H9 (cell line): ENCODE results near the gene PTH2R. TPM values are rescaled to one million over a fixed set of nuclear protein-coding genes. Genes with fewer than 3 reads are reported as not detected.

Experiments
- DNase-seq: peaks from one replicate; pipeline ENCODE4 v3.0.0-alpha.2; 2017
- H2AFZ ChIP-seq: one replicate; pipeline ENCODE4 v1.6.1; 2013; ENCODE audit warnings: mild to moderate bottlenecking, low read length, control low read depth, moderate library complexity
- H2AK5ac ChIP-seq: 2 replicates; pipeline ENCODE4 v1.6.1; 2013; ENCODE audit warnings: low read length, control low read depth, mixed read lengths; ENCODE audit not compliant: insufficient read length
- H2BK120ac ChIP-seq: one replicate; pipeline ENCODE4 v1.6.1; 2013; ENCODE audit warnings: low read depth, mild to moderate bottlenecking, low read length, control low read depth, inconsistent platforms; ENCODE audit not compliant: poor library complexity, severe bottlenecking
- H2BK12ac ChIP-seq: 2 replicates; pipeline ENCODE4 v1.6.1; 2013; ENCODE audit warnings: low read length, control low read depth, mixed read lengths, low read depth; ENCODE audit not compliant: insufficient read length
- H2BK15ac ChIP-seq: 2 replicates; pipeline ENCODE4 v1.6.1; 2013; ENCODE audit warnings: low read depth, low read length, control low read depth
- H2BK20ac ChIP-seq: one replicate; pipeline ENCODE4 v1.6.1; 2013; ENCODE audit warnings: low read depth, mild to moderate bottlenecking, low read length, control low read depth, inconsistent platforms; ENCODE audit not compliant: poor library complexity, severe bottlenecking
- H2BK5ac ChIP-seq: 2 replicates; pipeline ENCODE4 v1.6.1; 2013; ENCODE audit warnings: low read length, control low read depth, mixed read lengths; ENCODE audit not compliant: insufficient read length
- H3K14ac ChIP-seq: 2 replicates; pipeline ENCODE4 v1.6.1; 2013; ENCODE audit warnings: low read length, control low read depth; ENCODE audit not compliant: insufficient read depth
- H3K18ac ChIP-seq: 2 replicates; pipeline ENCODE4 v1.6.1; 2013; ENCODE audit warnings: low read depth, mild to moderate bottlenecking, mixed read lengths, low read length, control low read depth; ENCODE audit not compliant: insufficient read length
- H3K23ac ChIP-seq: 2 replicates; pipeline ENCODE4 v1.6.1; 2013; ENCODE audit warnings: low read length, control low read depth, mixed read lengths, low read depth; ENCODE audit not compliant: insufficient read length
- H3K23me2 ChIP-seq: 2 replicates; pipeline ENCODE4 v1.6.1; 2013; ENCODE audit warnings: low read depth, mild to moderate bottlenecking, mixed read lengths, low read length, control low read depth; ENCODE audit not compliant: insufficient read length, poor library complexity, severe bottlenecking
- H3K27ac ChIP-seq: 2 replicates; pipeline ENCODE4 v1.5.1; 2013; ENCODE audit warnings: low read length, control low read depth, mixed read lengths, low read depth; ENCODE audit not compliant: insufficient read length
- H3K27me3 ChIP-seq: 2 replicates; pipeline ENCODE4 v1.6.1; 2013; ENCODE audit warnings: low read length, control low read depth, inconsistent platforms; ENCODE audit not compliant: insufficient read depth
- H3K4ac ChIP-seq: 2 replicates; pipeline ENCODE4 v1.6.1; 2013; ENCODE audit warnings: low read depth, mild to moderate bottlenecking, control low read depth, inconsistent platforms, low read length, moderate library complexity
- H3K4me1 ChIP-seq: 2 replicates; pipeline ENCODE4 v1.6.1; 2013; ENCODE audit warnings: low read length, control low read depth, inconsistent platforms; ENCODE audit not compliant: insufficient read depth
- H3K4me2 ChIP-seq: 2 replicates; pipeline ENCODE4 v1.6.1; 2013; ENCODE audit warnings: low read length, control low read depth, mixed read lengths; ENCODE audit not compliant: insufficient read length, insufficient read depth
- H3K56ac ChIP-seq: 2 replicates; pipeline ENCODE4 v1.6.1; 2013; ENCODE audit warnings: low read depth, mild to moderate bottlenecking, mixed read lengths, low read length, control low read depth; ENCODE audit not compliant: insufficient read length
- H3K79me1 ChIP-seq: 2 replicates; pipeline ENCODE4 v1.6.1; 2013; ENCODE audit warnings: low read depth, mild to moderate bottlenecking, moderate library complexity, low read length, control low read depth, inconsistent platforms; ENCODE audit not compliant: insufficient read depth, poor library complexity, severe bottlenecking
- H3K79me2 ChIP-seq: 2 replicates; pipeline ENCODE4 v1.6.1; 2013; ENCODE audit warnings: low read length, control low read depth, inconsistent platforms; ENCODE audit not compliant: insufficient read depth
- H3K9ac ChIP-seq: 2 replicates; pipeline ENCODE4 v1.6.1; 2013; ENCODE audit warnings: low read length, control low read depth, mixed read lengths; ENCODE audit not compliant: insufficient read length; ENCODE audit errors: extremely low read depth
- H3K9me3 ChIP-seq: one replicate; pipeline ENCODE4 v1.6.1; 2013; ENCODE audit warnings: low read depth, low read length, inconsistent platforms; ENCODE audit not compliant: control insufficient read depth
- H3T11ph ChIP-seq: one replicate; pipeline ENCODE4 v1.6.1; 2013; ENCODE audit warnings: mild to moderate bottlenecking, low read length, control low read depth, inconsistent platforms
- H4K20me1 ChIP-seq: one replicate; pipeline ENCODE4 v1.6.1; 2013; ENCODE audit not compliant: control insufficient read depth, insufficient read length, insufficient read depth
- H4K5ac ChIP-seq: 2 replicates; pipeline ENCODE4 v1.6.1; 2013; ENCODE audit warnings: low read depth, mild to moderate bottlenecking, mixed read lengths, low read length, control low read depth; ENCODE audit not compliant: insufficient read length
- H4K8ac ChIP-seq: replicated peaks from 2 replicates; pipeline ENCODE4 v1.6.1; 2013; ENCODE audit warnings: low read length, control low read depth, mixed read lengths, low read depth; ENCODE audit not compliant: insufficient read length
- H4K91ac ChIP-seq: 2 replicates; pipeline ENCODE4 v1.6.1; 2013; ENCODE audit warnings: low read depth, mild to moderate bottlenecking, moderate library complexity, mixed read lengths, low read length, control low read depth; ENCODE audit not compliant: insufficient read length
- H3K27ac Mint-ChIP-seq, 3 experiments: 2 replicates in 2 of 3; 3 replicates in 1 of 3; pipeline ENCODE4 v1.8.0; 2020 to 2021; ENCODE audit warnings: mixed read lengths in 3 of 3, mild to moderate bottlenecking in 1 of 3, moderate library complexity in 1 of 3
- H3K27me3 Mint-ChIP-seq: 2 replicates; pipeline ENCODE4 v1.8.0; 2021; ENCODE audit warnings: low read depth, mild to moderate bottlenecking, moderate library complexity, mixed read lengths
- H3K36me3 Mint-ChIP-seq, 3 experiments: 2 replicates in 2 of 3; 3 replicates in 1 of 3; pipeline ENCODE4 v1.8.0; 2020 to 2021; ENCODE audit warnings: low read depth in 3 of 3, mixed read lengths in 3 of 3; ENCODE audit not compliant: insufficient read depth in 1 of 3
- H3K4me1 Mint-ChIP-seq, 2 experiments: 2 replicates each; pipeline ENCODE4 v1.8.0; 2020; ENCODE audit warnings: mixed read lengths in 2 of 2
- H3K4me3 Mint-ChIP-seq, 2 experiments: 2 replicates in 1 of 2; 3 replicates in 1 of 2; pipeline ENCODE4 v1.8.0; 2020 to 2021; ENCODE audit warnings: mild to moderate bottlenecking in 2 of 2, mixed read lengths in 2 of 2, moderate library complexity in 1 of 2
- H3K9me3 Mint-ChIP-seq, 2 experiments: 2 replicates in 1 of 2; 3 replicates in 1 of 2; pipeline ENCODE4 v1.8.0; 2020; ENCODE audit warnings: mild to moderate bottlenecking in 2 of 2, mixed read lengths in 2 of 2, moderate library complexity in 1 of 2
- CTCF ChIP-seq: fragments of 200-600 bp; sonication (generic); conservative IDR thresholded peaks from 3 replicates; pipeline ENCODE4 v1.8.0; 2021; ENCODE audit warnings: antibody characterized with exemption, mild to moderate bottlenecking
- WGBS: extraction: QIAGEN DNeasy Blood & Tissue Kit; methylation state at CpG from one replicate; pipeline ENCODE4 v1.1.7; 2013; ENCODE audit warnings: missing lambda C conversion rate, low lambda C conversion rate, mixed read lengths; ENCODE audit not compliant: insufficient read length; ENCODE audit errors: extremely low coverage; 5-methylcytosine and 5-hydroxymethylcytosine counted together
- total RNA-seq: library from RNA; stranded (reverse); gene quantifications from 2 replicates; pipeline ENCODE4 v1.2.1, GENCODE V29; 2021

The PTH2R gene
- total RNA-seq, 1 experiment from 2014 or later, result 0.20 TPM

GRCh38 chr2:208511016-208511415 is 104.4 kb downstream of the PTH2R start:
- H2AFZ ChIP-seq, result no peak overlapping the region
- no peaks in the 10 kb centered on the region; the same call in none of the 2 replicates for H3K27me3 Mint-ChIP-seq
- WGBS, result no CpG with 5 or more reads among the region's 3 CpGs

More at GRCh38 chr2:208511016-208511415, 104.4 kb downstream of the PTH2R start:
- H3K4me1 ChIP-seq, result no peaks in the 10 kb centered on the region
- no peak overlapping the region for H3K14ac ChIP-seq
- no peak overlapping the region for H2BK15ac ChIP-seq
- H3K9me3 ChIP-seq, result peaks cover 4% of the 10 kb centered on the region
- H2BK12ac ChIP-seq, result no peak overlapping the region
- Mint-ChIP-seq H3K4me1 (no peaks in the 10 kb centered on the region), H3K9me3 (peaks cover 20 to 28% of the 10 kb centered on the region in 2 experiments), H3K27ac (no peak overlapping the region), H3K36me3 (peaks cover 14 to 20% (median 15%) of the 10 kb centered on the region in 3 experiments), H3K4me3 (no peak overlapping the region)
- no peak for TF ChIP-seq CTCF
- H4K5ac ChIP-seq, result no peak overlapping the region
- no peak overlapping the region for H3K23ac ChIP-seq
- H3K79me2 ChIP-seq, result no peaks in the 10 kb centered on the region
- no peak overlapping the region for H3T11ph ChIP-seq
- H2BK120ac ChIP-seq, result no peak overlapping the region
- no peak overlapping the region for H4K91ac ChIP-seq
- no peak overlapping the region for H3K9ac ChIP-seq
- no peaks in the 10 kb centered on the region for H3K23me2 ChIP-seq
- no peaks in the 10 kb centered on the region for H4K20me1 ChIP-seq
- no peak overlapping the region for H2AK5ac ChIP-seq
- H3K79me1 ChIP-seq, result no peaks in the 10 kb centered on the region
- no peak overlapping the region for H2BK5ac ChIP-seq
- no peak overlapping the region for H3K4me2 ChIP-seq
- no peaks in the 10 kb centered on the region for H3K27me3 ChIP-seq
- no peak overlapping the region for H3K4ac ChIP-seq
- no peak overlapping the region for H2BK20ac ChIP-seq
- H3K27ac ChIP-seq, result no peak overlapping the region
- H3K18ac ChIP-seq, result no peak overlapping the region
- no peak overlapping the region for H3K56ac ChIP-seq
- H4K8ac ChIP-seq, result no peak overlapping the region
- DNase-seq, result no peak
